A549 (cell line): ENCODE results near the gene FRMD4A. TPM values are rescaled to one million over a fixed set of nuclear protein-coding genes. Genes with fewer than 3 reads are reported as not detected.
A peak's percentile ranks its signal among the peaks of the same experiment; 100 is the strongest.

Experiments
- ATAC-seq, 2 experiments: fragments of 200-7000 bp in 1 of 2; fragments of >200 bp in 1 of 2; cut with Nextera tagmentation in 1 of 2; cut with Tn5 transposase in 1 of 2; 3 replicates each; pipeline versions ENCODE4 v1.8.0 to v1.9.1; 2018 to 2020; ENCODE audit warnings: mild to moderate bottlenecking in 1 of 2, moderate library complexity in 1 of 2
- CTCF ChIA-PET: fragments of 300-600 bp; sonication (Branson Sonifier 250); formaldehyde crosslinking; extraction: SDS; loops from one replicate; lab custom pipeline; 2021; ENCODE audit warnings: antibody characterized with exemption, inconsistent platforms; lab: Yijun Ruan, JAX
- POLR2A ChIA-PET: fragments of 350-600 bp; formaldehyde crosslinking; extraction: SDS; loops from one replicate; lab custom pipeline; 2021; ENCODE audit warnings: antibody characterized with exemption, inconsistent platforms; lab: Yijun Ruan, JAX
- DNase-seq, 2 experiments: peaks; one replicate each; pipeline versions ENCODE4 v3.0.0 to v3.0.0-alpha.2; 2011 to 2016; ENCODE audit warnings: low read depth in 1 of 2, low spot score in 1 of 2
- FAIRE-seq: peaks from 2 replicates; lab custom pipeline; 2011; peaks lifted over from hg19 to GRCh38; lab: Jason Lieb, UNC
- H3K27ac ChIP-seq, 2 experiments: fragments of >200 bp; sonication (Bioruptor Twin); formaldehyde crosslinking; 3 replicates each; pipeline ENCODE4 v1.5.1; 2016 to 2017
- H3K4me1 ChIP-seq: fragments of >200 bp; sonication (Bioruptor Twin); formaldehyde crosslinking; 3 replicates; pipeline ENCODE4 v1.6.1; 2016
- H3K4me2 ChIP-seq: fragments of >200 bp; sonication (Bioruptor Twin); formaldehyde crosslinking; 3 replicates; pipeline ENCODE4 v1.6.1; 2016
- H3K4me3 ChIP-seq: fragments of >200 bp; sonication (Bioruptor Twin); formaldehyde crosslinking; 3 replicates; pipeline ENCODE4 v1.5.1; 2016
- H3K9me3 ChIP-seq: fragments of >200 bp; sonication (Bioruptor Twin); formaldehyde crosslinking; 3 replicates; pipeline ENCODE4 v1.6.1; 2016
- ATOH8 ChIP-seq: fragments of 250-450 bp; sonication (Bioruptor Pico); IDR thresholded peaks from 2 replicates; pipeline ENCODE4 v1.5.0; 2020; ENCODE audit warnings: low read depth, mild to moderate bottlenecking, moderate library complexity
- BCL3 ChIP-seq: fragments of >200 bp; sonication (Bioruptor Twin); formaldehyde crosslinking; IDR thresholded peaks from 3 replicates; pipeline ENCODE4 v1.6.1; 2016
- CBX8 ChIP-seq: fragments of 200-600 bp; sonication (generic); IDR thresholded peaks from 2 replicates; pipeline ENCODE4 v1.6.1; 2016
- CHD2 ChIP-seq: fragments of 150-350 bp; IDR thresholded peaks from 2 replicates; pipeline ENCODE4 v1.6.1; 2014; ENCODE audit warnings: low read length; ENCODE audit not compliant: partially characterized antibody
- CHD4 ChIP-seq: fragments of 200-600 bp; sonication (generic); IDR thresholded peaks from 2 replicates; pipeline ENCODE4 v1.6.1; 2016; ENCODE audit warnings: antibody characterized with exemption, mild to moderate bottlenecking, borderline replicate concordance
- EHF ChIP-seq: fragments of 250-450 bp; sonication (Bioruptor Pico); IDR thresholded peaks from 2 replicates; pipeline ENCODE4 v1.5.0; 2020; ENCODE audit warnings: mild to moderate bottlenecking
- EP300 ChIP-seq, 2 experiments: fragments of >200 bp; sonication (Bioruptor Twin); formaldehyde crosslinking; IDR thresholded peaks; 2 replicates in 1 of 2; 3 replicates in 1 of 2; pipeline ENCODE4 v1.6.1; 2016 to 2017
- ESRRA ChIP-seq: fragments of 150-350 bp; IDR thresholded peaks from 2 replicates; pipeline ENCODE4 v1.6.1; 2014; ENCODE audit warnings: mild to moderate bottlenecking, low read length, borderline replicate concordance
- HDAC2 ChIP-seq: fragments of 200-600 bp; sonication (generic); IDR thresholded peaks from 2 replicates; pipeline ENCODE4 v1.6.1; 2016
- HEYL ChIP-seq: fragments of 250-450 bp; sonication (Bioruptor Pico); IDR thresholded peaks from 2 replicates; pipeline ENCODE4 v1.8.0; 2021; ENCODE audit warnings: mild to moderate bottlenecking, moderate library complexity
- HMGXB4 ChIP-seq: fragments of 250-450 bp; sonication (Bioruptor Pico); IDR thresholded peaks from 2 replicates; pipeline ENCODE4 v1.5.0; 2021; ENCODE audit warnings: mild to moderate bottlenecking, moderate library complexity, borderline replicate concordance
- HOXA7 ChIP-seq: fragments of 250-450 bp; sonication (Bioruptor Pico); IDR thresholded peaks from 2 replicates; pipeline ENCODE4 v1.5.0; 2020; ENCODE audit warnings: mild to moderate bottlenecking, moderate library complexity
- HOXB5 ChIP-seq: fragments of 250-450 bp; sonication (Bioruptor Pico); IDR thresholded peaks from 2 replicates; pipeline ENCODE4 v1.5.0; 2020; ENCODE audit warnings: mild to moderate bottlenecking, moderate library complexity
- JUN ChIP-seq, 2 experiments: fragments of >200 bp; sonication (Bioruptor Twin); formaldehyde crosslinking; IDR thresholded peaks; 2 replicates in 1 of 2; 3 replicates in 1 of 2; pipeline ENCODE4 v1.6.1; 2016 to 2017
- KDM1A ChIP-seq: fragments of 200-600 bp; sonication (generic); IDR thresholded peaks from 2 replicates; pipeline ENCODE4 v1.6.1; 2016; ENCODE audit warnings: low read depth, mild to moderate bottlenecking
- MAFK ChIP-seq: fragments of 450-650 bp; IDR thresholded peaks from 2 replicates; pipeline ENCODE4 v1.6.1; 2014; ENCODE audit not compliant: partially characterized antibody
- MYC ChIP-seq: IDR thresholded peaks from 2 replicates; pipeline ENCODE4 v1.6.1; 2012; ENCODE audit warnings: mild to moderate bottlenecking, inconsistent platforms, low read length, improper control_type of control experiment, borderline replicate concordance
- PBX3 ChIP-seq: IDR thresholded peaks from 2 replicates; pipeline ENCODE4 v1.6.1; 2012
- PHF8 ChIP-seq: fragments of 200-600 bp; sonication (generic); IDR thresholded peaks from 2 replicates; pipeline ENCODE4 v1.6.1; 2016; ENCODE audit warnings: low read depth, mild to moderate bottlenecking, antibody characterized with exemption, moderate library complexity, borderline replicate concordance
- POLR2A ChIP-seq: IDR thresholded peaks from 2 replicates; pipeline ENCODE4 v1.6.1; 2012; ENCODE audit warnings: mild to moderate bottlenecking, low read length
- POLR2AphosphoS2 ChIP-seq: conservative IDR thresholded peaks from 2 replicates; pipeline ENCODE4 v1.6.1; 2012; ENCODE audit warnings: low read length, improper control_type of control experiment, inconsistent platforms
- RNF2 ChIP-seq: fragments of 200-600 bp; sonication (generic); IDR thresholded peaks from 2 replicates; pipeline ENCODE4 v1.6.1; 2016; ENCODE audit warnings: low read depth, mild to moderate bottlenecking, antibody characterized with exemption, moderate library complexity, borderline replicate concordance
- TP53 ChIP-seq: fragments of 250-450 bp; sonication (Bioruptor Pico); IDR thresholded peaks from 2 replicates; pipeline ENCODE4 v1.5.0; 2021; ENCODE audit warnings: mild to moderate bottlenecking, moderate library complexity
- ZSCAN20 ChIP-seq: fragments of 250-450 bp; sonication (Bioruptor Pico); IDR thresholded peaks from 2 replicates; pipeline ENCODE4 v1.8.0; 2022; ENCODE audit warnings: mild to moderate bottlenecking, moderate library complexity
- WGBS: methylation state at CpG from one replicate; pipeline ENCODE4 v1.1.6; 2017; ENCODE audit errors: missing lambda C conversion rate; 5-methylcytosine and 5-hydroxymethylcytosine counted together
- polyA plus RNA-seq, 4 experiments: library from polyadenylated mRNA; depleted of rRNA in 3 of 4; stranded (reverse); fragments of >200 nt; fragmentation: RNase III in 1 of 4; extraction: RNeasy Plus Mini Kit Qiagen cat#74134 plus additional on column Dnase treatment in 1 of 4; gene quantifications; 2 replicates in 3 of 4; 3 replicates in 1 of 4; pipeline ENCODE4 v1.2.3, GENCODE V29; 2011 to 2017

The FRMD4A gene
- polyA plus RNA-seq, 2 of the 4 experiments (the other 2 are of a cell fraction): 2.5 to 4.7 TPM

GRCh38 chr10:14293526-14293925 is 37.2 kb downstream of the FRMD4A start:
- Histone ChIP-seq H3K27ac (no peak overlapping the region), H3K4me3 (no peak overlapping the region), H3K4me2 (no peak overlapping the region), H3K4me1 (no peaks in the 10 kb centered on the region), H3K9me3 (peaks cover 15% of the 10 kb centered on the region; the same call in 1 of the 3 replicates)
- ChIA-PET CTCF (no interaction called here), POLR2A (no interaction called here)
- 2% methylated on average over 3 of the region's 3 CpGs for WGBS
- DNase-seq (no peak), FAIRE-seq (no peak), ATAC-seq (no peak)
- no peak for TF ChIP-seq CHD2
- no peak for TF ChIP-seq TP53 (CRISPR knock-in tag)
- no peak for TF ChIP-seq ZSCAN20 (CRISPR knock-in tag)
- TF ChIP-seq ESRRA: no peak
- no peak for TF ChIP-seq HDAC2
- TF ChIP-seq MYC: no peak
- no peak for TF ChIP-seq JUN (IDR thresholded peaks at IDR 0.05)
- no peak for TF ChIP-seq EHF (CRISPR knock-in tag)
- TF ChIP-seq EP300 (IDR thresholded peaks at IDR 0.05): no peak
- no peak for TF ChIP-seq HMGXB4 (CRISPR knock-in tag)
- TF ChIP-seq CHD4: no peak
- TF ChIP-seq PBX3: no peak
- no peak for TF ChIP-seq HOXA7 (CRISPR knock-in tag)
- TF ChIP-seq PHF8: no peak
- TF ChIP-seq KDM1A: no peak
- TF ChIP-seq RNF2: no peak
- TF ChIP-seq BCL3: no peak
- no peak for TF ChIP-seq HOXB5 (CRISPR knock-in tag)
- no peak for TF ChIP-seq POLR2AphosphoS2

GRCh38 chr10:14291296-14291695 is 39.4 kb downstream of the FRMD4A start:
- no peak for FAIRE-seq
- WGBS: 31% methylated on average over 1 of the region's 1 CpG
- no peak overlapping the region for H3K4me3 ChIP-seq
- TF ChIP-seq HEYL (no peak), CHD2 (no peak), ATOH8 (CRISPR knock-in tag) (no peak), POLR2A (no peak), MAFK (peak; percentile 55), CBX8 (no peak)
- TF ChIP-seq, all 56 proteins: peak for 1
- ATAC-seq (no peak), DNase-seq (no peak)
- peaks cover 15% of the 10 kb centered on the region; the same call in 1 of the 3 replicates for H3K9me3 ChIP-seq
- no peaks in the 10 kb centered on the region for H3K4me1 ChIP-seq
- CTCF ChIA-PET: no interaction called here
- POLR2A ChIA-PET: no interaction called here
- H3K4me2 ChIP-seq: no peak overlapping the region
- H3K27ac ChIP-seq: no peak overlapping the region
